Measurements from ENCODE around the gene SUSD5.

- TF ChIP-seq GATA3 (IDR thresholded peaks at IDR 0.05; ENCODE audit: low read depth, low read length) (no peak), GATA2 (IDR thresholded peaks at IDR 0.05; ENCODE audit: low read depth, low read length) (no peak)
These were observed 104.0 kb downstream of the SUSD5 start for GRCh38 chr3:33114622-33115023.
